ENCODE measurements around the gene XAB2. TPM values are rescaled to one million over a fixed set of nuclear protein-coding genes. Genes with fewer than 3 reads are reported as not detected.
A peak's percentile ranks its signal among the peaks of the same experiment; 100 is the strongest.

The XAB2 gene
- total RNA-seq, 4 donors from 2014 or later, result 20.3 to 34.1 (median 27.8) TPM

DNA sequence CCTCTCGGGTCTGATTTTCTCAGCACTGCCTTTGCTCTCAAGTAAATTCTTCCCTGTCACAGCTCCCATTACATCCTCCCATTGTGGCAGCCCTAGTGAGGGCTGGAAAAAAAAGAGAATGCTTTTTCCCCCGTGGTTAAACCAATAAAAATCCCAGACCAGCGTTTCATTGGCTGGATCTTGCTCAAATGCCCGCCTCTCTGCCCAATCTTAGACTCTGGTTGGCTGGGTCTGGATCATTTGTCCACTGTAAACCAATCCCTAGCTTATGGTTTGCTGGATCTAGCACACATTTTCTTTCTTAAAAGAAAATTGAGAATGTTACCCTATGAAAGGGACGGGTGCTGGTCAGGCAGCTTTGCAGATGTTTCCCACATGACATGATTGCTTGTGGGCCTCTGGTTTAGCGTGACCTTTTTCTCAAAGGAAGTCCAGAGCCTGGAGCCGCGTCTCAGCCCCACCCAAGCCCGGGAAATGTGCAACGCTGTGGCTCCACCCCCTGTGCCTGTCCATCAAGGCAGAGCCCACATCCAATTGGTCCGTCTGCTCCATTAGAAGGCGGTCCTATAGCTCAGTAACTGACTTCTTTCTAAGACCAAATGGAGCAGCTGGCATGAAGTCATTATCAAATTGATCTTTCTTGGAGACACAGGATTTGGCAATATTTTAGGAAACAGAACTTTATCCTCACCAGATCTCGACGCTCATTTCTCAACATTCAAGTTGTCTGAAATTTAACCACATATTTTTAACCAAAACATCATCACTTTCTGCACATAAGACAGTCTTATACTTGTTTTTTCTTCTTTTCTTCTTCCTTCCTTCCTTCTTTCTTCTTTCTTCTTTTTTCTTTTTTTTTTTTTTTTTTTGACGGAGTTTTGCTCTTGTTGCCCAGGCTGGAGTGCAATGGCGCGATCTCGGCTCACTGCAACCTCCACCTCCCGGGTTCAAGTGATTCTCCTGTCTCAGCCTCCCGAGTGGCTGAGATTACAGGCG is 45.0 kb upstream of the XAB2 start:
- peaks cover 0 to 94% (median 0%) of the 10 kb centered on the region in 4 donors for H3K27me3 ChIP-seq
- TF ChIP-seq, protein P1, sequence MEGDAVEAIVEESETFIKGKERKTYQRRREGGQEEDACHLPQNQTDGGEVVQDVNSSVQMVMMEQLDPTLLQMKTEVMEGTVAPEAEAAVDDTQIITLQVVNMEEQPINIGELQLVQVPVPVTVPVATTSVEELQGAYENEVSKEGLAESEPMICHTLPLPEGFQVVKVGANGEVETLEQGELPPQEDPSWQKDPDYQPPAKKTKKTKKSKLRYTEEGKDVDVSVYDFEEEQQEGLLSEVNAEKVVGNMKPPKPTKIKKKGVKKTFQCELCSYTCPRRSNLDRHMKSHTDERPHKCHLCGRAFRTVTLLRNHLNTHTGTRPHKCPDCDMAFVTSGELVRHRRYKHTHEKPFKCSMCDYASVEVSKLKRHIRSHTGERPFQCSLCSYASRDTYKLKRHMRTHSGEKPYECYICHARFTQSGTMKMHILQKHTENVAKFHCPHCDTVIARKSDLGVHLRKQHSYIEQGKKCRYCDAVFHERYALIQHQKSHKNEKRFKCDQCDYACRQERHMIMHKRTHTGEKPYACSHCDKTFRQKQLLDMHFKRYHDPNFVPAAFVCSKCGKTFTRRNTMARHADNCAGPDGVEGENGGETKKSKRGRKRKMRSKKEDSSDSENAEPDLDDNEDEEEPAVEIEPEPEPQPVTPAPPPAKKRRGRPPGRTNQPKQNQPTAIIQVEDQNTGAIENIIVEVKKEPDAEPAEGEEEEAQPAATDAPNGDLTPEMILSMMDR (IDR thresholded peaks at IDR 0.05), result no peak
- WGBS, 2 donors, result 49 to 55% methylated on average over 9 to 20 of the region's 21 CpGs
- no peak for DNase-seq
- no peaks in the 10 kb centered on the region for H3K36me3 ChIP-seq
- intact Hi-C loops (cut with DNase I), result loop anchor here (5.0 kb wide), 1 partner anchor 107 kb away; no protein-coding TSS in a partner anchor
- no peaks in the 10 kb centered on the region for H3K9me3 ChIP-seq
- H3K4me1 ChIP-seq, result peaks cover 0 to 20% (median 0%) of the 10 kb centered on the region in 3 donors
- no peak overlapping the region for H3K4me3 ChIP-seq
- H3K27ac ChIP-seq, result peak overlapping the region in 1 of 4 donors; percentile 41

DNA sequence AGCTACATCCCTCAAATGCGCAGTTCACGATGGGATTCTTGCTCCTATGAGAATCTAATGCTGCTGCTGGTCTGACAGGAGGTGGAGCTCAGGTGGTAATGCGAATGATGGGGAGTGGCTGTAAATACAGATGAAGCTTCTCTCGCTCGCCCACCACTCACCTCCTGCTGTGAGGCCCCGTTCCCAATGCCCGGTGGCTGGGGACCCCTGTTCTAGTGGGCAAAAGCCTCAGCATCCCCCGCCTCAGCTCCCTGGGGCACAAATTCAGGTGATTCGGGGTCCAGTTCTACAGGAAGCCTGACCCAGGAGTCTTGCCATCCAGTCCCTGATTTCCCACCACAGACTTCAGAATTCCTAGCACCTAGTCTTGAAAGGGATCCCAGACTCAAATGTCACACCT is 43.2 kb upstream of the XAB2 start:
- 27 to 48% methylated on average over 4 to 8 of the region's 9 CpGs for WGBS, 2 donors

DNA sequence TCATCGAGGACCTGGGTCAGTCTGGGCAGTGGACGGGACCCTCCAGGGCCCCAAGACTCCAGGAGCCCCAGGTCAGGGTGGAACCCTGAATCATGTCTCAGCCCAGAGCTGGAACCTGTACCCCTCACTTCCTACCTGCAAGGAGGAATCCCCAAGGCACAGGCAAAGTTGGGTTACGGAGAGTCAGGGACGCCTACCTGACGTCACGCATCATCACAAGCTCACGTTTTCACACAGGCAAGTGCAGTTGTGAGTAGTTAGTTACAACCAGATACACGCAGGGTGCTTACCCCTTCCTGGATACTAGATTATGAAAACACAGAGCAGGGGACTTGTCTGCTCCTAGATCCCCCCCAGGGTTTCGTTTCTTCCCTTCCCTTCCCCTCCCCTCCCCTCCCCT is 41.4 kb upstream of the XAB2 start:
- TF ChIP-seq, protein P1 (IDR thresholded peaks at IDR 0.05), result no peak
- no peak for TF ChIP-seq POLR2A (IDR thresholded peaks at IDR 0.05)
- WGBS, 2 donors, result 4 to 40% methylated on average over 3 of the region's 9 CpGs
- no peak for DNase-seq
- Histone ChIP-seq H3K36me3 (no peaks in the 10 kb centered on the region), H3K4me1 (peaks cover 0 to 15% (median 0%) of the 10 kb centered on the region in 3 donors), H3K27me3 (peaks cover 0 to 83% (median 0%) of the 10 kb centered on the region in 4 donors), H3K27ac (no peak overlapping the region), H3K4me3 (no peak overlapping the region), H3K9me3 (no peaks in the 10 kb centered on the region)
- intact Hi-C loops (cut with DNase I), result no loop called here

More for the DNA sequence above, 43.2 kb upstream of the XAB2 start:
- intact Hi-C loops (cut with DNase I), result no loop called here
- no peaks in the 10 kb centered on the region for H3K9me3 ChIP-seq
- H3K27ac ChIP-seq, result no peak overlapping the region
- no peaks in the 10 kb centered on the region for H3K36me3 ChIP-seq
- no peak for DNase-seq
- H3K4me3 ChIP-seq, result no peak overlapping the region
- TF ChIP-seq, protein P1 (IDR thresholded peaks at IDR 0.05), result no peak
- peaks cover 0 to 15% (median 0%) of the 10 kb centered on the region in 3 donors for H3K4me1 ChIP-seq
- peaks cover 0 to 89% (median 0%) of the 10 kb centered on the region in 4 donors for H3K27me3 ChIP-seq

DNA sequence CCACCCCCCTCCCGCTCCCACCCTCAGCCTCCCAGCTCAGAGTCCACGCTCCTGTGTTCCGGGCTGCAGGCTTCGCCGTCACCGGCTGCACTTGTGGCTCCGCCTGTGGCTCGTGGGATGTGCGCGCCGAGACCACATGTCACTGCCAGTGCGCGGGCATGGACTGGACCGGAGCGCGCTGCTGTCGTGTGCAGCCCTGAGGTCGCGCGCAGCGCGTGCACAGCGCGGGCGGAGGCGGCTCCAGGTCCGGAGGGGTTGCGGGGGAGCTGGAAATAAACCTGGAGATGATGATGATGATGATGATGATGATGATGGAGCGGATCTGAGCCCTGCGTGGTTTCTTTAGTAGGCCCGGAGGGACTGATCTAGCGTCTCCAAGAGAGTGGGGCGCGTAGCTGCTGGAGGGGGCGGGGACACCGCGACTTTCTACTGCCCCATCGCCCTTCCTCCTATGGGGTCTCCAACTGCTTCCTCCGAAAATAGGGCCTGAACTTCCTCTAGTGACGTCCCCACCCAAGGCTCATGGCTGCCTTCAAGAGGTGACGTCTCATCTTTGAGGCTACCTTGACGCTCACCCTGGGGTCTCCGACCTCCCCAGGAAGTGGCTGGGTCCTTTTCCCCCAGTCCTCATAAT is 40.9 kb upstream of the XAB2 start:
- H3K36me3 ChIP-seq, result no peaks in the 10 kb centered on the region
- peaks cover 0 to 79% (median 0%) of the 10 kb centered on the region in 4 donors for H3K27me3 ChIP-seq
- no peak overlapping the region for H3K27ac ChIP-seq
- peaks cover 0 to 17% (median 0%) of the 10 kb centered on the region in 3 donors for H3K4me1 ChIP-seq
- no peak for TF ChIP-seq POLR2A (IDR thresholded peaks at IDR 0.05)
- TF ChIP-seq, protein P1 (IDR thresholded peaks at IDR 0.05), result no peak
- 0 to 11% methylated on average over 1 to 11 of the region's 43 CpGs for WGBS, 2 donors
- DNase-seq, result no peak
- no peaks in the 10 kb centered on the region for H3K9me3 ChIP-seq
- peak overlapping the region in 1 of 4 donors; percentile 30 for H3K4me3 ChIP-seq
- intact Hi-C loops (cut with DNase I), result no loop called here

DNA sequence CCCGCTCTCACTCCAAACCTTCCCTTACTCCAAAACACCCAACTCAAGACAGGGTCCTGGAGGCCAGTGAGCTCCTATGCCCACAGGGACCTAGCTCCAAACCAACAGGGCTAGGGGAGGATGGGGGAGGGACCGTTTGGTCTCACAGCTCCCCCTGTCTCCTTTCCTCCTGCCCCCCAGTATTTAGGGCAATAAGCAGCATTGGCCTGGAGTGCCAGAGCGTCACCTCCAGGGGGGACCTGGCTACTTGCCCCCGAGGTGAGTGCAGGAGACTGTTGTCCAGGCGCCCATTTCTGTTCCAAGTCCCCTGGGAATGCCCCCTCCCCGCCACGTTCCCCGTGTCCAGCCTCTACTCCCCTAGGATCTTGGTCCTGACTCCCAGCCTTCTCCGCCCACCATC is 40.3 kb upstream of the XAB2 start:
- Histone ChIP-seq H3K4me1 (peaks cover 0 to 18% (median 0%) of the 10 kb centered on the region in 3 donors), H3K36me3 (no peaks in the 10 kb centered on the region), H3K27me3 (peaks cover 0 to 80% (median 0%) of the 10 kb centered on the region in 4 donors), H3K4me3 (no peak overlapping the region), H3K9me3 (no peaks in the 10 kb centered on the region), H3K27ac (no peak overlapping the region)
- intact Hi-C loops (cut with DNase I), result no loop called here
- TF ChIP-seq POLR2A (IDR thresholded peaks at IDR 0.05), result no peak
- TF ChIP-seq, protein P1 (IDR thresholded peaks at IDR 0.05), result no peak
- no peak for DNase-seq
- 30% methylated on average over 9 of the region's 9 CpGs for WGBS, 2 donors
